Left lobe of liver (tissue), 1 donor: ENCODE data around the gene PPP4R4. TPM values are rescaled to one million over a fixed set of nuclear protein-coding genes. Genes with fewer than 3 reads are reported as not detected.

ENCODE experiments used
- total RNA-seq: library from RNA; stranded (reverse); gene quantifications from one replicate; pipeline ENCODE4 v1.2.1, GENCODE V29; 2021
- donor health status: DM: no; HTN: yes; CAD: no.

The PPP4R4 gene
- total RNA-seq, 1 donor from 2014 or later: 0.28 TPM

Other genes with a start within 250 kb of the PPP4R4 start
- gene FAM181A, start 247.0 kb upstream of the PPP4R4 start, total RNA-seq: not detected
- gene ASB2, start 197.8 kb upstream of the PPP4R4 start, total RNA-seq: 0.20 TPM
- gene CCDC197, start 177.0 kb upstream of the PPP4R4 start, total RNA-seq: not detected
- 1.1 TPM for gene OTUB2, start 148.0 kb upstream of the PPP4R4 start, total RNA-seq
- 54.2 TPM for gene DDX24, start 93.1 kb upstream of the PPP4R4 start, total RNA-seq
- gene IFI27L1, start 93.0 kb upstream of the PPP4R4 start, total RNA-seq: 5.9 TPM
- gene IFI27, start 63.6 kb upstream of the PPP4R4 start, total RNA-seq: 20.4 TPM
- gene IFI27L2, start 44.7 kb upstream of the PPP4R4 start, total RNA-seq: 1.2 TPM
- 200 TPM for gene SERPINA10, start 118.9 kb downstream of the PPP4R4 start, total RNA-seq
- 155 TPM for gene SERPINA6, start 149.0 kb downstream of the PPP4R4 start, total RNA-seq
- gene SERPINA2, start 192.4 kb downstream of the PPP4R4 start, total RNA-seq: not detected
- 17,840 TPM for gene SERPINA1, start 214.3 kb downstream of the PPP4R4 start, total RNA-seq